IMR-90 (cell line): ENCODE measurements around the gene SPINK5. TPM values are rescaled to one million over a fixed set of nuclear protein-coding genes. Genes with fewer than 3 reads are reported as not detected.

Experiments used
- ATAC-seq: fragments of 200-7000 bp; cut with Tn5 transposase; 2 replicates; pipeline ENCODE4 v1.9.1; 2020; ENCODE audit warnings: low read depth, mild to moderate bottlenecking, moderate library complexity
- BruUV-seq: library from RNA; stranded (reverse); fragments of 400-500 nt; replicated peaks from 2 replicates; lab custom pipeline; 2021; lab: Mats Ljungman, UMichigan
- CTCF ChIA-PET: fragments of 300-600 bp; formaldehyde crosslinking; extraction: SDS; loops from one replicate; lab custom pipeline; 2021; ENCODE audit warnings: antibody characterized with exemption; lab: Yijun Ruan, JAX
- POLR2A ChIA-PET: fragments of 300-600 bp; sonication (Branson Sonifier 250); formaldehyde crosslinking; loops from one replicate; lab custom pipeline; 2022; ENCODE audit warnings: antibody characterized with exemption; ENCODE audit not compliant: unreplicated experiment; lab: Charles Lee
- DNase-seq: peaks from one replicate; pipeline ENCODE4 v3.0.0; 2013
- H2AFZ ChIP-seq: replicated peaks from 2 replicates; pipeline ENCODE3; 2013; ENCODE audit warnings: low read length, mild to moderate bottlenecking; ENCODE audit not compliant: poor library complexity
- H2AK5ac ChIP-seq: 2 replicates; pipeline ENCODE4 v1.6.1; 2013; ENCODE audit warnings: low read depth, low read length, inconsistent platforms
- H2AK9ac ChIP-seq: replicated peaks from 2 replicates; pipeline ENCODE3; 2013; ENCODE audit warnings: mild to moderate bottlenecking, low read depth, low read length, moderate library complexity; ENCODE audit not compliant: poor library complexity
- H2BK120ac ChIP-seq: 2 replicates; pipeline ENCODE4 v1.6.1; 2013; ENCODE audit warnings: low read depth, low read length, inconsistent platforms
- H2BK15ac ChIP-seq: 3 replicates; pipeline ENCODE4 v1.6.1; 2013; ENCODE audit warnings: low read depth, low read length, inconsistent platforms
- H2BK20ac ChIP-seq: 2 replicates; pipeline ENCODE4 v1.6.1; 2013; ENCODE audit warnings: low read depth, mild to moderate bottlenecking, inconsistent platforms, low read length, moderate library complexity
- H2BK5ac ChIP-seq: 2 replicates; pipeline ENCODE4 v1.6.1; 2013; ENCODE audit warnings: mild to moderate bottlenecking, low read depth, low read length, inconsistent platforms; ENCODE audit not compliant: poor library complexity, severe bottlenecking
- H3K14ac ChIP-seq: replicated peaks from 2 replicates; pipeline ENCODE4 v1.6.1; 2013; ENCODE audit warnings: low read depth, low read length, inconsistent platforms
- H3K18ac ChIP-seq: 2 replicates; pipeline ENCODE4 v1.6.1; 2013; ENCODE audit warnings: low read depth, low read length, control low read depth
- H3K23ac ChIP-seq: 2 replicates; pipeline ENCODE4 v1.6.1; 2013; ENCODE audit warnings: low read depth, low read length, inconsistent platforms
- H3K27ac ChIP-seq: 2 replicates; pipeline ENCODE4 v1.5.1; 2013; ENCODE audit warnings: mild to moderate bottlenecking, control low read depth, low read length; ENCODE audit not compliant: insufficient read depth
- H3K27me3 ChIP-seq: 2 replicates; pipeline ENCODE4 v1.6.1; 2013; ENCODE audit warnings: low read length; ENCODE audit not compliant: control insufficient read depth, insufficient read depth
- H3K36me3 ChIP-seq: 2 replicates; pipeline ENCODE4 v1.6.1; 2013; ENCODE audit warnings: low read length, mixed read lengths; ENCODE audit not compliant: control insufficient read depth, insufficient read depth
- H3K4ac ChIP-seq: 2 replicates; pipeline ENCODE4 v1.6.1; 2013; ENCODE audit warnings: low read depth, low read length, inconsistent platforms
- H3K4me1 ChIP-seq: 2 replicates; pipeline ENCODE4 v1.6.1; 2013; ENCODE audit warnings: low read length, mixed read lengths; ENCODE audit not compliant: control insufficient read depth, insufficient read depth
- H3K4me2 ChIP-seq: 2 replicates; pipeline ENCODE4 v1.6.1; 2013; ENCODE audit warnings: low read depth, mild to moderate bottlenecking, control low read depth, low read length, moderate library complexity
- H3K4me3 ChIP-seq: 2 replicates; pipeline ENCODE4 v1.5.1; 2013; ENCODE audit warnings: low read depth, mild to moderate bottlenecking, control low read depth, low read length, moderate library complexity; ENCODE audit not compliant: insufficient read depth
- H3K56ac ChIP-seq: 2 replicates; pipeline ENCODE4 v1.6.1; 2013; ENCODE audit warnings: low read length, inconsistent platforms; ENCODE audit not compliant: insufficient read depth; ENCODE audit errors: extremely low read depth
- H3K79me1 ChIP-seq, 2 experiments: 2 replicates each; pipeline ENCODE4 v1.6.1; 2013; ENCODE audit warnings: low read length in 2 of 2, inconsistent platforms in 1 of 2, low read depth in 1 of 2
- H3K9ac ChIP-seq: 2 replicates; pipeline ENCODE4 v1.6.1; 2013; ENCODE audit warnings: low read depth, low read length, control low read depth
- H3K9me1 ChIP-seq: 2 replicates; pipeline ENCODE4 v1.6.1; 2013; ENCODE audit warnings: low read length, inconsistent platforms; ENCODE audit not compliant: insufficient read depth
- H3K9me3 ChIP-seq: 2 replicates; pipeline ENCODE4 v1.6.1; 2013; ENCODE audit warnings: low read length; ENCODE audit not compliant: control insufficient read depth, insufficient read depth
- H4K20me1 ChIP-seq: 2 replicates; pipeline ENCODE4 v1.6.1; 2013; ENCODE audit warnings: low read length, inconsistent platforms; ENCODE audit not compliant: insufficient read depth
- H4K5ac ChIP-seq: 2 replicates; pipeline ENCODE4 v1.6.1; 2013; ENCODE audit warnings: mild to moderate bottlenecking, low read depth, low read length, control low read depth
- H4K8ac ChIP-seq, 2 experiments: 2 replicates each; pipeline ENCODE4 v1.6.1; 2013; ENCODE audit warnings: low read depth in 2 of 2, low read length in 2 of 2, control low read depth in 1 of 2, inconsistent platforms in 1 of 2
- H4K91ac ChIP-seq: 2 replicates; pipeline ENCODE4 v1.6.1; 2013; ENCODE audit warnings: low read depth, low read length, inconsistent platforms; ENCODE audit not compliant: insufficient read depth
- BHLHE40 ChIP-seq: fragments of 150-350 bp; IDR thresholded peaks from 2 replicates; pipeline ENCODE4 v1.6.1; 2016; ENCODE audit warnings: mild to moderate bottlenecking, low read depth, low read length
- CEBPB ChIP-seq: IDR thresholded peaks from 2 replicates; pipeline ENCODE4 v1.6.1; 2012; ENCODE audit warnings: low read depth, low read length, improper control_type of control experiment
- MXI1 ChIP-seq: IDR thresholded peaks from 2 replicates; pipeline ENCODE4 v1.6.1; 2012; ENCODE audit warnings: low read depth, mild to moderate bottlenecking, low read length, moderate library complexity, borderline replicate concordance
- POLR2A ChIP-seq: IDR thresholded peaks from 2 replicates; pipeline ENCODE4 v1.6.1; 2012; ENCODE audit warnings: mild to moderate bottlenecking, low read depth, low read length
- WGBS, 2 experiments: methylation state at CpG; one replicate each; pipeline versions ENCODE4 v1.1.5 to v1.1.7; 2013; ENCODE audit warnings: missing lambda C conversion rate in 2 of 2; ENCODE audit not compliant: insufficient read length in 1 of 2; ENCODE audit errors: extremely low coverage in 2 of 2; 5-methylcytosine and 5-hydroxymethylcytosine counted together
- dilution Hi-C: fragments of 300-500 bp; cut with HindIII; formaldehyde crosslinking; loops from one replicate; pipeline ENCODE4 v1.14.3; 2018; ENCODE audit warnings: low sequenced_read_pairs; ENCODE audit not compliant: unreplicated experiment
- in situ Hi-C: fragments of 300-500 bp; cut with MboI; formaldehyde crosslinking; loops from 3 replicates; pipeline ENCODE4 v1.14.3; 2019; ENCODE audit warnings: low sequenced_read_pairs, inconsistent platforms, mixed read lengths
- intact Hi-C: fragments of 100-400 bp; cut with micrococcal nuclease; formaldehyde crosslinking; loops from 2 replicates; pipeline ENCODE4 v1.10.0; 2022
- polyA plus RNA-seq, 3 experiments: library from polyadenylated mRNA; depleted of rRNA; stranded (reverse); fragments of >200 nt; gene quantifications; 2 replicates each; pipeline ENCODE4 v1.2.3, GENCODE V29; 2012; ENCODE audit warnings: low replicate concordance in 1 of 3
- total RNA-seq: library from RNA; depleted of rRNA; stranded (reverse); fragments of >200 nt; gene quantifications from 2 replicates; pipeline ENCODE4 v1.2.3, GENCODE V29; 2012

SPINK5 gene
- total and polyA plus RNA-seq, 2 of the 4 experiments (the other 2 are of a cell fraction): not detected

- Histone ChIP-seq H3K23ac (no peak overlapping the region), H2AFZ (no peak overlapping the region), H4K5ac (no peak overlapping the region), H4K20me1 (no peaks in the 10 kb centered on the region), H3K9me3 (no peaks in the 10 kb centered on the region), H3K79me1 (no peaks in the 10 kb centered on the region), H3K27ac (no peak overlapping the region), H4K91ac (no peak overlapping the region), H3K27me3 (no peaks in the 10 kb centered on the region), H3K14ac (no peak overlapping the region), H4K8ac (no peak overlapping the region), H3K9ac (no peak overlapping the region), H2BK20ac (no peak overlapping the region), H3K18ac (no peak overlapping the region), H3K9me1 (no peaks in the 10 kb centered on the region), H2AK5ac (no peak overlapping the region), H3K4me2 (no peak overlapping the region), H3K36me3 (no peaks in the 10 kb centered on the region), H3K4me1 (no peaks in the 10 kb centered on the region), H2AK9ac (no peak overlapping the region), H2BK15ac (no peak overlapping the region), H3K4me3 (no peak overlapping the region), H3K4ac (no peak overlapping the region), H2BK120ac (no peak overlapping the region), H2BK5ac (no peak overlapping the region), H3K56ac (no peak overlapping the region)
- no CpG with 5 or more reads among the region's 2 CpGs for WGBS, 2 experiments
- ATAC-seq: no peak
- BruUV-seq: no TSS peak
- POLR2A ChIA-PET: no interaction called here
- in situ Hi-C loops: no loop called here
- dilution Hi-C loops: no loop called here
- no peak for DNase-seq
- intact Hi-C loops: no loop called here
- no peak for TF ChIP-seq MXI1
- TF ChIP-seq BHLHE40: no peak
- no peak for TF ChIP-seq CEBPB
- TF ChIP-seq POLR2A: no peak
- CTCF ChIA-PET: no interaction called here
These were observed 88.1 kb downstream of the SPINK5 start for GRCh38 chr5:148151872-148152271.
